Sigmoid colon (tissue), 4 donors: ENCODE measurements around the gene SCOC.

Source experiments
- EP300 ChIP-seq, 4 donors: sonication (generic); formaldehyde crosslinking; IDR thresholded peaks; one replicate each; pipeline ENCODE4 v1.6.1; 2017; ENCODE audit warnings: antibody characterized with exemption in 4 of 4
- TF ChIP-seq, protein P1 (sequence below), 4 experiments: fragments of 450-650 bp in 3 of 4; fragments of 200-600 bp in 1 of 4; IDR thresholded peaks; one replicate each; pipeline ENCODE4 v1.5.1; 2016 to 2019; ENCODE audit warnings: antibody characterized with exemption in 4 of 4, mild to moderate bottlenecking in 3 of 4, moderate library complexity in 2 of 4

DNA sequence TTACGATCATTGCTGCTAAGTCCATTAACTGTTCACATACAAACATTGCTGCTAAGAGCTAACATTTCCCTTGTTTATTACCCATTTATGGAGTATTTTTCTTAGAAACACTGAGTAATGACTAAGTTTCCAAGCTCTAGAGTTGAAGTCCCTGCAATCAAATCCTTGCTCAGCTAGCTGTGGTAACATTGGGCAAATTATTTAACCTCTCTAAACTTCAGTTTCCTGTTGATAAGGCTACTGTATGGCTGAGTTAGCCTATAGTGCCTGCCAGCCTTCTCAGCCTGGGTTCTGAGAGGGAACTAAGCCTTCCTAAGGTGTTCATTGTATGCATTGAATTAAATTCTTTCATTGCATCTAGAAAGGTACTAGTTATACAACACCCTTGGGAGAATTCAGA, 15.2 kb upstream of the SCOC start:
- TF ChIP-seq, protein P1, sequence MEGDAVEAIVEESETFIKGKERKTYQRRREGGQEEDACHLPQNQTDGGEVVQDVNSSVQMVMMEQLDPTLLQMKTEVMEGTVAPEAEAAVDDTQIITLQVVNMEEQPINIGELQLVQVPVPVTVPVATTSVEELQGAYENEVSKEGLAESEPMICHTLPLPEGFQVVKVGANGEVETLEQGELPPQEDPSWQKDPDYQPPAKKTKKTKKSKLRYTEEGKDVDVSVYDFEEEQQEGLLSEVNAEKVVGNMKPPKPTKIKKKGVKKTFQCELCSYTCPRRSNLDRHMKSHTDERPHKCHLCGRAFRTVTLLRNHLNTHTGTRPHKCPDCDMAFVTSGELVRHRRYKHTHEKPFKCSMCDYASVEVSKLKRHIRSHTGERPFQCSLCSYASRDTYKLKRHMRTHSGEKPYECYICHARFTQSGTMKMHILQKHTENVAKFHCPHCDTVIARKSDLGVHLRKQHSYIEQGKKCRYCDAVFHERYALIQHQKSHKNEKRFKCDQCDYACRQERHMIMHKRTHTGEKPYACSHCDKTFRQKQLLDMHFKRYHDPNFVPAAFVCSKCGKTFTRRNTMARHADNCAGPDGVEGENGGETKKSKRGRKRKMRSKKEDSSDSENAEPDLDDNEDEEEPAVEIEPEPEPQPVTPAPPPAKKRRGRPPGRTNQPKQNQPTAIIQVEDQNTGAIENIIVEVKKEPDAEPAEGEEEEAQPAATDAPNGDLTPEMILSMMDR (IDR thresholded peaks at IDR 0.05), result no peak
- no peak for TF ChIP-seq EP300 (IDR thresholded peaks at IDR 0.05)
